PFSK-1 (cell line): ENCODE results near the gene NYNRIN.

Experiments
- FOXP2 ChIP-seq: optimal IDR thresholded peaks from 2 replicates; pipeline ENCODE3; 2011; ENCODE audit warnings: borderline replicate concordance, control low read depth, inconsistent platforms; ENCODE audit not compliant: insufficient read depth; ENCODE audit errors: extremely low read length, extremely low read depth
- POLR2AphosphoS5 ChIP-seq: IDR thresholded peaks from 2 replicates; pipeline ENCODE4 v1.6.1; 2012; ENCODE audit warnings: low read depth, mild to moderate bottlenecking, control low read depth, low read length, moderate library complexity
- SIN3A ChIP-seq: IDR thresholded peaks from 2 replicates; pipeline ENCODE4 v1.6.1; 2012; ENCODE audit warnings: mild to moderate bottlenecking, low read length, moderate library complexity, borderline replicate concordance; ENCODE audit not compliant: insufficient read depth
- TAF1 ChIP-seq: IDR thresholded peaks from 2 replicates; pipeline ENCODE4 v1.6.1; 2012; ENCODE audit warnings: low read length, control low read depth, borderline replicate concordance; ENCODE audit not compliant: insufficient read depth
- TF ChIP-seq, protein P1 (sequence below), 2 experiments: IDR thresholded peaks; 2 replicates each; pipeline versions ENCODE4 v1.6.1 to v1.8.0; 2011 to 2012; ENCODE audit warnings: low read depth in 2 of 2, low read length in 2 of 2, control low read depth in 1 of 2, inconsistent platforms in 1 of 2, mild to moderate bottlenecking in 1 of 2, moderate library complexity in 1 of 2; ENCODE audit not compliant: insufficient read depth in 1 of 2

The NYNRIN gene

DNA sequence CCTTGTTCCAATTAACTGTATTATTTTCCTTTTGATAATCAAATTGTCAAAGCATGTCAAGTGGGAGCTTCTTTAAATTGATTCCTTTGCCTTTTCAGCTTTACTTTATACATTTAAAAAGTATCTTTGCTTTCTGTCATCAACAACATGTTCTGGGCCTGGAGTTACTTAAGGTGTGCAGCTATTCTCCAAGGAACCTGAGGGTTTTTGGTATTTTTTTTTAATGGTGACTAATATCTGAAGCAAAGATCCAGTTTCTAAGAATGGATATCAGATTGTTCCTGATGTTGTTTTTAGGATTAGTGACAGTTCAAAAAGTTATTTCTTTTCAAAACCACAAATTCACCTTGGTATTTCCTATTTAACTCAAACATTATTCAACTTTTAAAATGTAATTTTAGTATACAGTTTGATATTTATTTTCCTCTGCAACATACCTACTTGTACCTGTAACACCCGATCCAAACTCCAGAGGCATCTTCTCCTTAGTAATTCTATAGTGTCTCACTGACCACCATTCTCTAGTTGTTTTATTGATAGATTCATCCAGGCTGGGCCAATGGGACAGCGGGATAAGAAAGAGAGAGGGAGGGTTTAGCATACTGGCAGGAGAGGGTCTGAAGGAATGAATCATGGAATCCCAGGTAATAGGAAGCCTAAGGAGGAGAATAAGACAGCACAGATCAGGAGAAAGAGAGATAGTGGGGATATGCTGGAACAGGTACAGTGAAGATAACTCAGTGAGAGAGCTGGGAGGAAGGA lies 27.5 kb downstream of the NYNRIN start:
- TF ChIP-seq, protein P1, sequence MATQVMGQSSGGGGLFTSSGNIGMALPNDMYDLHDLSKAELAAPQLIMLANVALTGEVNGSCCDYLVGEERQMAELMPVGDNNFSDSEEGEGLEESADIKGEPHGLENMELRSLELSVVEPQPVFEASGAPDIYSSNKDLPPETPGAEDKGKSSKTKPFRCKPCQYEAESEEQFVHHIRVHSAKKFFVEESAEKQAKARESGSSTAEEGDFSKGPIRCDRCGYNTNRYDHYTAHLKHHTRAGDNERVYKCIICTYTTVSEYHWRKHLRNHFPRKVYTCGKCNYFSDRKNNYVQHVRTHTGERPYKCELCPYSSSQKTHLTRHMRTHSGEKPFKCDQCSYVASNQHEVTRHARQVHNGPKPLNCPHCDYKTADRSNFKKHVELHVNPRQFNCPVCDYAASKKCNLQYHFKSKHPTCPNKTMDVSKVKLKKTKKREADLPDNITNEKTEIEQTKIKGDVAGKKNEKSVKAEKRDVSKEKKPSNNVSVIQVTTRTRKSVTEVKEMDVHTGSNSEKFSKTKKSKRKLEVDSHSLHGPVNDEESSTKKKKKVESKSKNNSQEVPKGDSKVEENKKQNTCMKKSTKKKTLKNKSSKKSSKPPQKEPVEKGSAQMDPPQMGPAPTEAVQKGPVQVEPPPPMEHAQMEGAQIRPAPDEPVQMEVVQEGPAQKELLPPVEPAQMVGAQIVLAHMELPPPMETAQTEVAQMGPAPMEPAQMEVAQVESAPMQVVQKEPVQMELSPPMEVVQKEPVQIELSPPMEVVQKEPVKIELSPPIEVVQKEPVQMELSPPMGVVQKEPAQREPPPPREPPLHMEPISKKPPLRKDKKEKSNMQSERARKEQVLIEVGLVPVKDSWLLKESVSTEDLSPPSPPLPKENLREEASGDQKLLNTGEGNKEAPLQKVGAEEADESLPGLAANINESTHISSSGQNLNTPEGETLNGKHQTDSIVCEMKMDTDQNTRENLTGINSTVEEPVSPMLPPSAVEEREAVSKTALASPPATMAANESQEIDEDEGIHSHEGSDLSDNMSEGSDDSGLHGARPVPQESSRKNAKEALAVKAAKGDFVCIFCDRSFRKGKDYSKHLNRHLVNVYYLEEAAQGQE (IDR thresholded peaks at IDR 0.05; ENCODE audit: insufficient read depth in 1 of 2, low read depth in 2 of 2, low read length in 2 of 2): no peak
- TF ChIP-seq TAF1 (no peak), SIN3A (no peak)

DNA sequence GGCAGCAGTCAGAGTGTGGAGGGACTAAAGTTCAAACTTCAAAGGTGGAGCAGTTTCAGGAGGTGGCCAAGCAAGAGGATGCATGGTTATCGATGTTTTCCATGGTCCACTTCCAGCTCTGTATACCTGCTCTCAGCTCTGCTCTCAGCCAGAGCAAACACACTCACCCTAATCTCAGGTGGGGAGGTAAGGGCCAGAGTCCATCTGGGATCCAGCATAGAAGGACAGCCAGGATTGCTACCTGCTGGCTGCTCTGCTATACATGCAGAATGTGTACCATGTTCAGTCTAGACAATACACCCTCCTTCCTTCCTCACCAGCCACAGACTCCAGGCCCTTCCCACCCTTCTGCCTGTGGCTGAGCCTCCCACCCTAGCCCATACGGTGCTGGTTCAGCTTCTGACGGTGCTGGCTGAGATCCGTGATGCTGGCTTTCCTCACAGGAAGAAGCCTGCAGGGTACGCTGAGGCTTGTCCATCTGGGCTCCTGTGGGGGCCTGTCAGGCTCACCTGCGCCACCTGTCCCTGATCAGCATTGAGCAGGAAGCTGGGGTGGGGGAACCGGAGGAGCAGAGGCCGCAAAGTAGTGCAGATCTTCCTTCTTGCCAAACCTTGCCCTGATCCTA lies 28.2 kb downstream of the NYNRIN start:
- no peak for TF ChIP-seq FOXP2
- TF ChIP-seq SIN3A: no peak
- TF ChIP-seq POLR2AphosphoS5: no peak
- TF ChIP-seq, protein P1 (IDR thresholded peaks at IDR 0.05; ENCODE audit: insufficient read depth in 1 of 2, low read depth in 2 of 2, low read length in 2 of 2): no peak
- no peak for TF ChIP-seq TAF1

DNA sequence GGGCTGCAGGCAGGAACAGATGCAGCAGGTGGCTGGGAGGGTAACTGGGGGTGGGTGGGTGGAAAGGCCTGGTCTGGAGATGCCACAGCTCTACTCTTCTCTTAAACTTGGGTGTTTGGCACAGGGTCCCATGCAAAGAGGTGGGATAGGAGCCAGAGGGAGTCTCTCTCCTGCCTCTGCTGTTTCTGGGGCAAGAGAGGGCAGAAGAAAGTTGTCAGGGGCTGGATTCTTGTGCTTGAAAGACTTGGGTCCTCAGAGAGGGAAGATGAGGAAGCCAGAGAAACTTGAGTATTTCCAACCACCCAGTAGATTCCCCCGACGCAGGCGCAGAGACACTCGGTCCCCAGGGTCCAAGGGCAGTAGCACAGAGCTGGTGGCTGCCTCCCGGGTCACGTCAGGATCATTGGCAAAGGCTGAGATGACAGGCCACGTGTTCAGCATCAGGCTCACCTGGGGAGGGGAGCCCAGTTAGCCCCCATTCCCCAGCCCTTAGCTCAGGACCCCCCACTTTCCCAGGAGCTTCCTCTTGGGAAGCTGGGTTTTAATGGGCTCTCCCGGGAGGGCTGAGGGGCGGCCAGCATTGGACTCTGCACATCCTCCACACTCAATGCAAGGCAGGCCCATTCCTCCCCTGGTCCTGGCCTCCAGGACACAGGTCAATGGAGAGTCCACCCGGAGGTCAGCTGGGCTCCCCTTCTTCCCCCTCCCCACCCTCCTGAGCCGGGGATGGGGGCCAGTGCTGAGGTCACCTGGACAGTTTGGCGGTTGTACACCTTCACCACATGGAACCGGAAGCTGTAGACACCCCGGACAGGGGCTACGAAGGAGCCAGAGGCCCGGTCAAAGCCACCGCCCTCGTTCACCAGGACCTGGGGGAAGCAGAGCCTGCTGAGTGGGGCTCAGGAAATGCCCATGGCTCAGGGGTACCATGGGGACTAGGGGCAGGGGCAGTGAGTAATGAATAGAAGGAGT lies 29.0 kb downstream of the NYNRIN start:
- TF ChIP-seq FOXP2: no peak
- TF ChIP-seq SIN3A: no peak
- TF ChIP-seq POLR2AphosphoS5: no peak
- TF ChIP-seq TAF1: no peak
- TF ChIP-seq, protein P1 (IDR thresholded peaks at IDR 0.05; ENCODE audit: insufficient read depth in 1 of 2, low read depth in 2 of 2, low read length in 2 of 2): no peak

- TF ChIP-seq SIN3A (no peak), POLR2AphosphoS5 (no peak), TAF1 (no peak), FOXP2 (no peak)
- TF ChIP-seq, protein P1 (IDR thresholded peaks at IDR 0.05; ENCODE audit: insufficient read depth in 1 of 2, low read depth in 2 of 2, low read length in 2 of 2): no peak
Measured at GRCh38 chr14:24428628-24429394, 30.0 kb downstream of the NYNRIN start.
